Testis (tissue), 3 donors: Measurements from ENCODE around the gene CRIM1. TPM values are rescaled to one million over a fixed set of nuclear protein-coding genes. Genes with fewer than 3 reads are reported as not detected.

Experiments
- DNase-seq: peaks from one replicate; pipeline ENCODE4 v3.0.0-alpha.2; 2019
- H3K27ac ChIP-seq, 2 donors: fragments of 200-600 bp; sonication (generic); one replicate each; pipeline ENCODE4 v1.5.1; 2019
- H3K27me3 ChIP-seq: fragments of 200-600 bp; sonication (generic); one replicate; pipeline ENCODE4 v1.5.1; 2019
- H3K36me3 ChIP-seq: fragments of 200-600 bp; sonication (generic); one replicate; pipeline ENCODE4 v1.5.1; 2017; ENCODE audit warnings: low read depth; ENCODE audit errors: missing control alignments
- H3K4me1 ChIP-seq: fragments of 200-600 bp; sonication (generic); one replicate; pipeline ENCODE4 v1.5.1; 2019
- H3K4me3 ChIP-seq, 2 donors: fragments of 200-600 bp; sonication (generic); one replicate each; pipeline ENCODE4 v1.5.1; 2017 to 2019
- H3K9me3 ChIP-seq: fragments of 200-600 bp; sonication (generic); one replicate; pipeline ENCODE4 v1.5.1; 2017
- POLR2A ChIP-seq: fragments of 450-650 bp; IDR thresholded peaks from one replicate; pipeline ENCODE4 v1.6.1; 2017; ENCODE audit warnings: antibody characterized with exemption, mild to moderate bottlenecking, moderate library complexity
- whole genome bisulfite sequencing, 2 donors: methylation state at CpG; one replicate each; pipeline ENCODE4 v1.1.5; 2018; 5-methylcytosine and 5-hydroxymethylcytosine counted together
- intact Hi-C: fragments of 100-400 bp; cut with DNase I; formaldehyde crosslinking; loops from one replicate; pipeline ENCODE4 v1.15.1; 2023; ENCODE audit warnings: low total_unique reads
- polyA plus RNA-seq: library from polyadenylated mRNA; stranded (reverse); fragments of 350-450 nt; fragmentation: Illumina TruSeq; extraction: RNeasy Lipid Tissue Mini Kit (QIAGEN cat#74804); gene quantifications from one replicate; pipeline ENCODE4 v1.2.3, GENCODE V29; 2014; ENCODE audit warnings: low read depth, low replicate concordance; ENCODE audit not compliant: insufficient read depth
- total RNA-seq, 2 donors: library from RNA; depleted of rRNA; stranded (reverse); fragments of >200 nt; gene quantifications; one replicate each; pipeline ENCODE4 v1.2.3, GENCODE V29; 2016
- TF ChIP-seq, protein P1 (sequence below), 3 experiments: fragments of 450-650 bp in 2 of 3; fragments of 200-600 bp in 1 of 3; sonication (generic) in 1 of 3; IDR thresholded peaks; one replicate each; pipeline ENCODE4 v1.5.1; 2016 to 2019; ENCODE audit warnings: antibody characterized with exemption in 3 of 3, mild to moderate bottlenecking in 2 of 3, moderate library complexity in 1 of 3

CRIM1 gene
- total and polyA plus RNA-seq, 3 donors from 2014 or later, result 38.2 to 94.1 (median 68.4) TPM

- TF ChIP-seq, protein P1, sequence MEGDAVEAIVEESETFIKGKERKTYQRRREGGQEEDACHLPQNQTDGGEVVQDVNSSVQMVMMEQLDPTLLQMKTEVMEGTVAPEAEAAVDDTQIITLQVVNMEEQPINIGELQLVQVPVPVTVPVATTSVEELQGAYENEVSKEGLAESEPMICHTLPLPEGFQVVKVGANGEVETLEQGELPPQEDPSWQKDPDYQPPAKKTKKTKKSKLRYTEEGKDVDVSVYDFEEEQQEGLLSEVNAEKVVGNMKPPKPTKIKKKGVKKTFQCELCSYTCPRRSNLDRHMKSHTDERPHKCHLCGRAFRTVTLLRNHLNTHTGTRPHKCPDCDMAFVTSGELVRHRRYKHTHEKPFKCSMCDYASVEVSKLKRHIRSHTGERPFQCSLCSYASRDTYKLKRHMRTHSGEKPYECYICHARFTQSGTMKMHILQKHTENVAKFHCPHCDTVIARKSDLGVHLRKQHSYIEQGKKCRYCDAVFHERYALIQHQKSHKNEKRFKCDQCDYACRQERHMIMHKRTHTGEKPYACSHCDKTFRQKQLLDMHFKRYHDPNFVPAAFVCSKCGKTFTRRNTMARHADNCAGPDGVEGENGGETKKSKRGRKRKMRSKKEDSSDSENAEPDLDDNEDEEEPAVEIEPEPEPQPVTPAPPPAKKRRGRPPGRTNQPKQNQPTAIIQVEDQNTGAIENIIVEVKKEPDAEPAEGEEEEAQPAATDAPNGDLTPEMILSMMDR (IDR thresholded peaks at IDR 0.05), result no peak
- no peak for TF ChIP-seq POLR2A
- Histone ChIP-seq H3K9me3 (no peaks in the 10 kb centered on the region), H3K4me3 (no peak overlapping the region), H3K27me3 (no peaks in the 10 kb centered on the region), H3K4me1 (no peaks in the 10 kb centered on the region), H3K36me3 (no peaks in the 10 kb centered on the region), H3K27ac (no peak overlapping the region)
- WGBS, 2 donors, result 85 to 88% methylated on average over 10 of the region's 10 CpGs
- intact Hi-C loops, result no loop called here
- DNase-seq, result no peak
Observed at GRCh38 chr2:36468463-36469105, 113.0 kb downstream of the CRIM1 start.

DNA sequence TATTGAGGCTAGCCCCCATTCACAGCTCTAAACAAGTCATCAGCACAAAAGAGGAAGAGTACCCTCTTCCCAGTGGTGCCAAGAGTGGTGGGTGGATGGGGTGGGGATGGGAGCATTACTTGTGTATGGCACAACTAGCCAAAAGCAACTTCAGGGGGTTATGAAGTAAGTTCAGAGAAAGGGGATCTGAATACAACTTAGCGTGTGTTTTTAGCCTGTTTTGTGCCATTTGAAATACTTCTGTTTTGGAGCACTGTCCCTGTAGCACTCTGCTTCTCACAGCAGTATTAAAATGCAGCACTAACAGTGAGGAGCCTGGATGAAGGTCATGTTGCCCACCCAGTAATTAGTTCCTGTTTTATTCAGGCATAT, 113.5 kb downstream of the CRIM1 start:
- H3K36me3 ChIP-seq, result no peaks in the 10 kb centered on the region
- DNase-seq, result no peak
- no peaks in the 10 kb centered on the region for H3K4me1 ChIP-seq
- H3K27ac ChIP-seq, result no peak overlapping the region
- TF ChIP-seq POLR2A, result no peak
- TF ChIP-seq, protein P1 (IDR thresholded peaks at IDR 0.05), result no peak
- 81 to 92% methylated on average over 1 of the region's 1 CpG for WGBS, 2 donors
- H3K9me3 ChIP-seq, result no peaks in the 10 kb centered on the region
- intact Hi-C loops, result no loop called here
- no peak overlapping the region for H3K4me3 ChIP-seq
- H3K27me3 ChIP-seq, result no peaks in the 10 kb centered on the region

DNA sequence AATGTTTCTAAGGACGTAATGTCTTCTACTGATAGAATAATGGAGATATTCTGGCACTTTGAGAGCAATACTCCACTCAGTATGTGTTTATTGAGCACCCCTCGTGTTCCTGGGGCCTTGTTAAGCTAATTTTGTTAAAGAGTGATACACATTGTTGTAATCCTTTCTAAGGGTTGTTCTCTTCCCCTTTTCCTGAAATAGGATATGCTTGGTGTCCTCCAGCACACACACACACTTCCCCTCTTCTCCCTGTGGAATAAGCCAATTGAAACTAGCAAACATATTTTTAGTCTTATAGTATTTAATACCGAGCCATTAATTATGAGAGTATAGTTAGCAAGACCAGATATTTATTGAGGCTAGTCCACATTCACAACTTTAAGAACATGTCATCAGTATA, 114.1 kb downstream of the CRIM1 start:
- H3K4me3 ChIP-seq, result no peak overlapping the region
- no peaks in the 10 kb centered on the region for H3K36me3 ChIP-seq
- WGBS, 2 donors, result 52 to 53% methylated on average over 3 of the region's 3 CpGs
- TF ChIP-seq, protein P1 (IDR thresholded peaks at IDR 0.05), result no peak
- TF ChIP-seq POLR2A, result no peak
- DNase-seq, result no peak
- H3K27me3 ChIP-seq, result no peaks in the 10 kb centered on the region
- no peaks in the 10 kb centered on the region for H3K9me3 ChIP-seq
- intact Hi-C loops, result no loop called here
- no peaks in the 10 kb centered on the region for H3K4me1 ChIP-seq
- no peak overlapping the region for H3K27ac ChIP-seq

DNA sequence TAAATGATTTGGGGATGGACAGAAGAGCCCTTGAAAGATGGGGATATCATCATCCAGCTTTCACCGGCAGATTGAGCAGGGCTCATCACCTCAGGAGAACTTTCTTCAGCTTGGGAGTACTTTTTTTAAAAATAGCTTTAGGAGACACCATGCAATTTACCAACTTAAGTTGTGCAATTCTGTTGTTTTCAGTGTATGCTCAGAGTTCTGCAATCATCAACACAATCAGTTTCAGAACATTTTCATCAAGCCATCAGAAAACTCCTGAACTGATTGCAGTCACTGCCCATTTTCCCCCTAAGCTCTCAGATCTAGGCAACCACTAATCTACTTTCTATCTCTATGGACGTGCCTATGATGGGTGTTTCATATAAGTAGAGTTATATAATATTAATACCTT, 117.7 kb downstream of the CRIM1 start:
- no peaks in the 10 kb centered on the region for H3K27me3 ChIP-seq
- H3K4me3 ChIP-seq, result no peak overlapping the region
- no peaks in the 10 kb centered on the region for H3K36me3 ChIP-seq
- DNase-seq, result no peak
- no peaks in the 10 kb centered on the region for H3K4me1 ChIP-seq
- WGBS, 2 donors, result 92 to 93% methylated on average over 2 of the region's 2 CpGs
- intact Hi-C loops, result no loop called here
- no peaks in the 10 kb centered on the region for H3K9me3 ChIP-seq
- no peak overlapping the region for H3K27ac ChIP-seq
- TF ChIP-seq POLR2A, result no peak
- TF ChIP-seq, protein P1 (IDR thresholded peaks at IDR 0.05), result no peak

- intact Hi-C loops, result no loop called here
- Histone ChIP-seq H3K27ac (no peak overlapping the region), H3K4me3 (no peak overlapping the region), H3K9me3 (no peaks in the 10 kb centered on the region), H3K4me1 (no peaks in the 10 kb centered on the region), H3K36me3 (no peaks in the 10 kb centered on the region), H3K27me3 (no peaks in the 10 kb centered on the region)
- no peak for DNase-seq
- TF ChIP-seq, protein P1 (IDR thresholded peaks at IDR 0.05), result no peak
- TF ChIP-seq POLR2A, result no peak
Observed at GRCh38 chr2:36476411-36476810, 120.8 kb downstream of the CRIM1 start.
